HepG2 (cell line): Measurements from ENCODE around the gene BPIFB2. TPM values are rescaled to one million over a fixed set of nuclear protein-coding genes. Genes with fewer than 3 reads are reported as not detected.
A peak's percentile ranks its signal among the peaks of the same experiment; 100 is the strongest.

Experiments used
- BATF2 ChIP-seq: sonication (generic); formaldehyde crosslinking; IDR thresholded peaks from 2 replicates; pipeline ENCODE4 v1.8.0; 2022; ENCODE audit warnings: mild to moderate bottlenecking, missing genetic modification reagents, moderate library complexity
- BHLHE40 ChIP-seq: IDR thresholded peaks from 2 replicates; pipeline ENCODE4 v1.6.1; 2011; ENCODE audit warnings: low read length, improper control_type of control experiment
- CCAR2 ChIP-seq: fragments of 200-400 bp; formaldehyde crosslinking; optimal IDR thresholded peaks from 2 replicates; pipeline ENCODE3; 2018; ENCODE audit warnings: low read depth, mild to moderate bottlenecking, low read length, moderate library complexity
- CENPT ChIP-seq: sonication (generic); formaldehyde crosslinking; IDR thresholded peaks from 2 replicates; pipeline ENCODE4 v1.8.0; 2022; ENCODE audit warnings: low read depth, mild to moderate bottlenecking, moderate library complexity, missing genetic modification reagents
- CREM ChIP-seq, 2 experiments: sonication (generic) in 1 of 2; formaldehyde crosslinking in 1 of 2; IDR thresholded peaks; 2 replicates each; pipeline versions ENCODE4 v1.4.0 to v1.6.1; 2016 to 2020; ENCODE audit warnings: antibody characterized with exemption in 1 of 2, mild to moderate bottlenecking in 1 of 2, missing genetic modification reagents in 1 of 2
- FOXO1 ChIP-seq: sonication (generic); formaldehyde crosslinking; IDR thresholded peaks from 2 replicates; pipeline ENCODE4 v1.4.0; 2020; ENCODE audit warnings: missing genetic modification reagents
- HDAC2 ChIP-seq: sonication (generic); formaldehyde crosslinking; IDR thresholded peaks from 2 replicates; pipeline ENCODE4 v1.4.0; 2020; ENCODE audit warnings: missing genetic modification reagents
- HNRNPL ChIP-seq: fragments of 200-400 bp; formaldehyde crosslinking; IDR thresholded peaks from 2 replicates; pipeline ENCODE4 v1.6.1; 2017; ENCODE audit warnings: mild to moderate bottlenecking, low read depth, low read length
- HOXA3 ChIP-seq: sonication (generic); formaldehyde crosslinking; IDR thresholded peaks from 2 replicates; pipeline ENCODE4 v1.5.0; 2020; ENCODE audit warnings: missing genetic modification reagents
- MXD1 ChIP-seq: sonication (generic); formaldehyde crosslinking; IDR thresholded peaks from 2 replicates; pipeline ENCODE4 v1.4.0; 2020; ENCODE audit warnings: mild to moderate bottlenecking, missing genetic modification reagents
- PAWR ChIP-seq: sonication (generic); formaldehyde crosslinking; IDR thresholded peaks from 2 replicates; pipeline ENCODE4 v1.4.0; 2020; ENCODE audit warnings: missing genetic modification reagents, mild to moderate bottlenecking, borderline replicate concordance
- RERE ChIP-seq: IDR thresholded peaks from 2 replicates; pipeline ENCODE4 v1.6.1; 2016; ENCODE audit warnings: low read depth, missing genetic modification reagents, missing compliant biosample characterization
- ZNF276 ChIP-seq: sonication (generic); formaldehyde crosslinking; IDR thresholded peaks from 2 replicates; pipeline ENCODE4 v1.4.0; 2020; ENCODE audit warnings: mild to moderate bottlenecking, low read depth, missing genetic modification reagents
- ZNF280D ChIP-seq: sonication (generic); formaldehyde crosslinking; IDR thresholded peaks from 2 replicates; pipeline ENCODE4 v1.5.1; 2020; ENCODE audit warnings: mild to moderate bottlenecking, missing genetic modification reagents
- ZNF615 ChIP-seq: sonication (generic); formaldehyde crosslinking; IDR thresholded peaks from 2 replicates; pipeline ENCODE4 v1.5.0; 2020; ENCODE audit warnings: mild to moderate bottlenecking, missing genetic modification reagents, borderline replicate concordance
- ZNF616 ChIP-seq: sonication (generic); formaldehyde crosslinking; IDR thresholded peaks from 2 replicates; pipeline ENCODE4 v1.5.0; 2020; ENCODE audit warnings: low read depth, mild to moderate bottlenecking, missing genetic modification reagents
- polyA plus RNA-seq, 8 experiments: library from polyadenylated mRNA; depleted of rRNA in 3 of 8; stranded (reverse) in 7 of 8; unstranded in 1 of 8; fragments of >200 nt; fragmentation: Illumina TruSeq in 4 of 8; extraction: Trizol in 4 of 8; gene quantifications; 2 replicates each; pipeline versions ENCODE4 v1.2.1 to v1.2.3, GENCODE V29; 2011 to 2016; ENCODE audit warnings: low read depth in 4 of 8, missing spikeins in 1 of 8, mixed read lengths in 1 of 8; ENCODE audit not compliant: insufficient read depth in 1 of 8
- total RNA-seq, 5 experiments: library from RNA; depleted of rRNA; stranded (reverse); fragments of >200 nt; fragmentation: Illumina TruSeq; extraction: Trizol; gene quantifications; 2 replicates each; pipeline ENCODE4 v1.2.3, GENCODE V29; 2016; ENCODE audit warnings: low read depth in 1 of 5

BPIFB2 gene
- total and polyA plus RNA-seq, 2 of the 13 experiments (the other 11 are each of a cell fraction or from before 2014, with no cell fraction given) = 54.5 to 902 TPM

GRCh38 chr20:33009214-33010132 lies 2.0 kb downstream of the BPIFB2 start (continued):
- TF ChIP-seq ZNF280D (CRISPR knock-in tag) = peak; percentile 96; the same call in 1 of the 2 replicates
- peak; percentile 99 for TF ChIP-seq HDAC2 (CRISPR knock-in tag)
- TF ChIP-seq MXD1 = peak; percentile 36; the same call in 1 of the 2 replicates
- TF ChIP-seq HOXA3 (CRISPR knock-in tag) = peak; percentile 93
- no peak for TF ChIP-seq BHLHE40
- peak; percentile 83; the same call in 1 of the 2 replicates for TF ChIP-seq ZNF615 (CRISPR knock-in tag)
- peak; percentile 88 for TF ChIP-seq CREM (IDR thresholded peaks at IDR 0.05)
- TF ChIP-seq CREM (CRISPR knock-in tag; IDR thresholded peaks at IDR 0.05) = no peak
- peak; percentile 99; the same call in 1 of the 2 replicates for TF ChIP-seq PAWR (CRISPR knock-in tag)
- TF ChIP-seq ZNF276 = peak; percentile 99
- no peak for TF ChIP-seq CENPT (CRISPR knock-in tag)
- peak; percentile 100 for TF ChIP-seq HNRNPL
- TF ChIP-seq BATF2 (CRISPR knock-in tag) = peak; percentile 90
- peak; percentile 92; the same call in 1 of the 2 replicates for TF ChIP-seq RERE (CRISPR knock-in tag)
- TF ChIP-seq ZNF616 (CRISPR knock-in tag) = peak; percentile 80
- peak; percentile 97 for TF ChIP-seq FOXO1 (CRISPR knock-in tag)
- no peak for TF ChIP-seq CCAR2
